ENCODE data around the gene NPB.

DNA sequence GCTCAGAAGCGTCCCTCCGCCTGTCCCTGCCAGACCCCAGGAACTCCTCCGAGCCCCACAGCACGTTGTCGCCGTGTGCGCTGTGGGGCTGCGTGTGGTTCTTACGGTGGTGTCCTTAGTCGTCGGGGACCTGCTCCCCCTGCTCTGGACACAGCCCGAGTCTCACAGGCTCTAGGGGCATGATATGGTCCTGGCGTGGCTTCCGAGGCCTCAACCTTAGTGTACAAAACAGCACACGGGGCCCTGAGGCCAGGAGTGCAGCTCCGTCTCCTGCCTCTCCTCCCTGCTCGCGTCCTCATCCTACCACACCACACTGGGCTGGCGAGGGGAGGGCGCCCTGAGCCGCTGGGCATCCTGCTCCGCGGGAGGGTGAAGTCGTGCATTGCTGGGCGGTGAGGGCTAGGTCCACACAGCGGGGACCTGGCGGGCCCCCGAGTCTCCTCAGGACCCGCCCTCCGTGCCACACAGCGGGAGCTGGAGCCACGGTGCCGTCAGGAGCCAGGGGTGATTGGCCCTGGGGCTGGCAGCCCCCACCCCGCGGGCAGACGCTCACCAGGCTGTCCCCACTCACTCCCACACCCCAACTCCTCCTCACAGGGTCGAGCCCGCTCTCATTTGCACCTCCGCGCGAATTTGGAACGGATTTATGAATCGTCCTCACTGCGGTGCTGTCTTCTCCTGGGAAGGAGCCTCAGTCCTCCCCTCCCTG is 26.7 kb downstream of the NPB start:
- no peak for TF ChIP-seq POLR2A (IDR thresholded peaks at IDR 0.05)
- TF ChIP-seq, protein P1, sequence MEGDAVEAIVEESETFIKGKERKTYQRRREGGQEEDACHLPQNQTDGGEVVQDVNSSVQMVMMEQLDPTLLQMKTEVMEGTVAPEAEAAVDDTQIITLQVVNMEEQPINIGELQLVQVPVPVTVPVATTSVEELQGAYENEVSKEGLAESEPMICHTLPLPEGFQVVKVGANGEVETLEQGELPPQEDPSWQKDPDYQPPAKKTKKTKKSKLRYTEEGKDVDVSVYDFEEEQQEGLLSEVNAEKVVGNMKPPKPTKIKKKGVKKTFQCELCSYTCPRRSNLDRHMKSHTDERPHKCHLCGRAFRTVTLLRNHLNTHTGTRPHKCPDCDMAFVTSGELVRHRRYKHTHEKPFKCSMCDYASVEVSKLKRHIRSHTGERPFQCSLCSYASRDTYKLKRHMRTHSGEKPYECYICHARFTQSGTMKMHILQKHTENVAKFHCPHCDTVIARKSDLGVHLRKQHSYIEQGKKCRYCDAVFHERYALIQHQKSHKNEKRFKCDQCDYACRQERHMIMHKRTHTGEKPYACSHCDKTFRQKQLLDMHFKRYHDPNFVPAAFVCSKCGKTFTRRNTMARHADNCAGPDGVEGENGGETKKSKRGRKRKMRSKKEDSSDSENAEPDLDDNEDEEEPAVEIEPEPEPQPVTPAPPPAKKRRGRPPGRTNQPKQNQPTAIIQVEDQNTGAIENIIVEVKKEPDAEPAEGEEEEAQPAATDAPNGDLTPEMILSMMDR (IDR thresholded peaks at IDR 0.05) = no peak

All from adrenal gland (tissue), 5 donors.